GM19372 (cell line): Measurements from ENCODE around the gene EPHA1.

ENCODE experiments used
- ATAC-seq: cut with Tn5 transposase; IDR thresholded peaks from one replicate; pipeline ENCODE4 v1.9.1; 2021; ENCODE audit warnings: mild to moderate bottlenecking, low read depth, moderate library complexity; ENCODE audit not compliant: unreplicated experiment

The EPHA1 gene

DNA sequence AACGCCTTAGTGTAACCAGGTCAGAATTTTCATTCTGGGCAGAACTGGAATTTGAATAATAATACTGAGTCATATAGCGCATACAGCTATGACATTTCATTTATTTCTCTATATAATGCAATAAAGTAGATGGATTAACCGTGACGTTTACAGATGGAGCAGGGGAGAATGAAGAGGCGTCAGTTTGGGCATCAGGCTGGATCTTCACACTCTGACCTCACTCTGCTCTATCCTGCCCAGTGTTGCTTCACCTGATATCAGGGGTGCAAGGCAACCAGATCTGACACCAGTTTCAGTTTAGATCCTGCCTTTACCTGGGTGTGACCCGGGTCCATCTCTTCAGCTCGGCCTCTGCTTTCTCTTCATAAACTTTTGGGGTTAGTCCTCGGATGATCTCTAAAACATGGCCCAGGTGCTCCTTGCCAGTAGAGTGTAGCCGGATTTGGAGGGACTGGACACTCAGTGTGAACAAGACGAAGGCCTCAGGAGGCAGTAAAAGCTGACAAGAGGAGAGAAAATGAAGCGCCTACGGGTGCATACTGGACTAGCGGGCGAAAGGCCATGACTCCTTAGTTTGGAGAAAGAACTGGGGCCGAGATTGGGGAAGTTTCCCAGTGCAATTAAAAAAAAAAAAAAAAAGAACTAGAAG lies 28.9 kb downstream of the EPHA1 start:
- ATAC-seq: no peak

DNA sequence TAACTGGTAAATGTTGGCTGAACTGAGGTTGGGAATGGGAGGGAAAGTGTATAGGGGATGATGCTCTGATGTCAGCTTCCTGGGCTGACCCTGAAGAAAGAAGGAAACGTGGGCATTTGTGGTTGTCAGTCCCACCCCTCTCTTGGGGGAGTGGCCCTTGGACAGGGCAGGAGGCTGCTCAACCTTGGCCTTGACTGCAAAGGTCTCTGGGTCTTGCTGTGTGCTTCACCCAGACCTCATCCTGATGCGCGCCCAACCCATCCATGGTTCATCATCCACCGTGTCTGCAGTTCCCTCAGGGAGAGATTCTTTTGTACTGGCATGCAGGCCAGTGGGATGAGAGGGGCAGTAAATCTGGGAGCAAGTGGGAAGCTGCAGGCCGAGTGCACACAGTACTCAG lies 32.3 kb downstream of the EPHA1 start:
- ATAC-seq: no peak

DNA sequence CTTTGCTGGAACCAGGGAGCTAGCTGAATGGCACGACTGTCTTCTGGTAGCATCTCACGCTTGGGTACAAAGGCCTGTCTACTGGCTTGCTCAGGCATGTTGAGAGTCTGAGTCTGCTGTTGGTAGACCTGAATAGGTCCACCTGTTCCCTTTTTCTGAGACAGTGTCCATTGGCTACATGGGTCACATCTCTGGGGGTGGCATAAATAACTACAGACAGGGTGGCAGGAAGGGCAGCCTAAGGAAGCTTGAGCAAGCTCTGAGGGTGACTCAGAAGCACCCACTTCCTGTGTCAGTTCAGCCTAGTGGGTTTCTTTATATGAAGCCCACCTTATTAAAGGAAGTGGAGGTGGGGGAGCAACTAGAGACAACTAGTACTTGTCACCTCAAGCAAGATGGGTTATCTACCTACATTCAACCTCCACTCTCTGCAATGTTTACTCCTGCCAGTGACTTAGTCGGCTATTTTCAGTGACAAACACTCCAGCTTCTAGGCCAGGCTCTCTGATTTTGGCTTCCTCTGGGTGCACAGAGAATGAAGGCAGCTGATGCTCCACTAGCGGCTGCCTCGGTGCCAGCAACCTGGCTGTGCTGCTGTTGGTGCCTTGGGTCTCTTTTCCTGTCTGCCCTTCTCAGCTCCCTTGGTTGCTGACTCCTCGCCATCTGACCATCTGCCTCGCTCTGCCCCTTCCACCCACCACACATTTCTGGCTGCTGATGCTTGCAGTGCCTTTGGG lies 33.2 kb downstream of the EPHA1 start:
- ATAC-seq: no peak

DNA sequence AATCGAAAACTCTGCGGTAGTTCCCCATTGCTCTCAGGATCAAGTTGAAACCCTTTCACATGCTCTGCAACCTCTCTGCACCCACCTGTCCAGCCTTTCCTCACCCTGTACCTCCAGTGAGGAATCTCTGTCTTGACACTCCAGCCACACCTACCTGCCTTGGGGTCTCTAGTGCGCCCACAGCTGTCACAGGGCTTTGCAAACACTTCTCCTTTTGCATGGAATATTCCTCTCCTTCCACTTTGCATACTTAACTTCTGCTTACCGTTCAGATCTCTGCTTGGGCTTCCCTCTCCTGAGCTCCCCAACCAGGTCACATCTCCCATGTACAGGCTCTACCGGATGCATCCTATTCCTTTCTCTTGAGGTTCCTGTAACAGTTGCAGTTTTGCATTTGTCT lies 34.1 kb downstream of the EPHA1 start:
- no peak for ATAC-seq

DNA sequence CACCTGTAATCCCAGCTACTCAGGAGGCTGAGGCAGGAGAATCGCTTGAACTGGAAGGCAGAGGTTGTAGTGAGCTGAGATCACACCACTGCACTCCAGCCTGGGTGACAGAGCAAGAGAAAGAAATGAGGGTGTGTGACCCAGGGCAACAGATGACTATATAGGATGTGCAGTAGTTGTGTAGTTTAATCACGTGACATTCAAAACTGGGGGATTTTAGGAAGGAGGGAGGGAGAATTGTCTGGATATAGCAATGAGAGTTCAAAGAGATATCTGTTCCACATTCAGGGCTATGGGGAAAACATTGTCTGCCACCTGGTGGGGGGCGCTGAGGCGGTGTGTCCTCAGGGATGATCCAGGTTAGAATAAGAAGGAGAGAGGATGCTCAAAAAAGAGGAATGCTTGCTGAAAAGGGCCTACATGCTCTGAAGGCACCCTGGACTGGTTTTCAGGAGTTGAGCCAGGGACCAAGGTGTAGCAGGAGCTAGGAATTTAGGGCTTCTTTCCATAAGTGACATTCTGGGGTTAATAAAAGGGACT lies 35.3 kb downstream of the EPHA1 start:
- ATAC-seq: no peak

DNA sequence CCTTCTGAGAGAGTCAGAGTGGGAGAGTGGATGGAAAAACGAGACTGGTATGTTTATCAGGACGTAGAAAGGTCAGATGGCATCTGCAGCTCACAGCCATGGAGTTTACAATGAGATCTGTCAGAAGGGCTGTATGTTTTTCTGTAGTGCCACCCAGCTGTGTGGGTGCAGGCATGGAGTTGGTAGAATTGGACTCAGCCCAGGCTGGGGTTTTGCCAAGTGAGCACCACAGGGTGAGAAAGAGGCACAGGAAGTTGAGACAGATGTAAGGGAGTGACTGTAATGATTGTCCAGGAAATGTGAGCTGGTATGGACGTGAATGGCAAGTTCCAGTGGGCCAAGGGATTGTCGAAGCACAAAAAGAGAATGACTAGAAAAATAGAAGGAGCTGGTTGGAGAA lies 36.6 kb downstream of the EPHA1 start:
- no peak for ATAC-seq

DNA sequence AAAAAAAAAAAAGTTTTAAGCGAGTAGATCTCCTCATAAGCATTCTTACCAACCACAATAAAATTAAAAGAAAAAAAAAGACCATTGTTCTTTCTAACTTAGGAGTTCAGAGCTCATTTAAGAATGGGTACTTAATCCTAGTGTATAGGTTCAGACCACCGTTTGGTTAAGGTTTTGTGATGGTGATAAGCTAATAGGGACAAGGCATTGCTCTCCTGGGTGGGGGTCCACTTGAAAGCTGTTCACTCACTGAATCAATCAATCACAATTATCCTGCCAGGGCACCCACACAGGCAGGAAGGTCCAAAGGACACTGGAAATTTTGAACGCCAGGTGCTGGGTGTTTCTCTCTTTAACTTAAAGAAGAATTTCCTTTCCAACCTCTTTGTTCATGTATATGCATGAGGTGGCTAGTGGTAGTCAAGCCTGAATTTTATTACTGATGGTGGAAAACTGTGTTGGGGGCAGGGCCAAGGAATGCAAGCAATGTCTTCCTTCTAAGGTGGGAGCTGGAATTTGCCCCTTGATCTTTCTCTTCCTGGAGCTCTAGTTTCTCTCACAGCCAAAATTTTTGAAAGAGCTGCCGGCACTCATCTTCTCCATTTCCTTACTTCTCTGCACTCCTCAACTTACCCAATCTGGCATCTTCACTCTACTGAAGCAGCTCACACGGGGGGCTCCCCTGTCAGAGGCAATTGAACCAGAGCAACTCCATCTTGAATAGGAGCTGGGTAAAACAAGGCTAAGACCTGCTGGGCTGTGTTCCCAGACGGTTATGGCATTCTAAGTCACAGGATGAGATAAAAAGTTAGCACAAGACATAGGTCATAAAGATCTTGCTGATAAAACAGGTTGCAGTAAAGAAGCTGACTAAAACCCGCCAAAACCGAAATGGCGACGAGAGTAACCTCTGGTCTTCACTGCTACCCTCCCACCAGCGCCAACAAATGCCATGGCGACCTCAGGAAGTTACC lies 38.7 kb downstream of the EPHA1 start:
- no peak for ATAC-seq

DNA sequence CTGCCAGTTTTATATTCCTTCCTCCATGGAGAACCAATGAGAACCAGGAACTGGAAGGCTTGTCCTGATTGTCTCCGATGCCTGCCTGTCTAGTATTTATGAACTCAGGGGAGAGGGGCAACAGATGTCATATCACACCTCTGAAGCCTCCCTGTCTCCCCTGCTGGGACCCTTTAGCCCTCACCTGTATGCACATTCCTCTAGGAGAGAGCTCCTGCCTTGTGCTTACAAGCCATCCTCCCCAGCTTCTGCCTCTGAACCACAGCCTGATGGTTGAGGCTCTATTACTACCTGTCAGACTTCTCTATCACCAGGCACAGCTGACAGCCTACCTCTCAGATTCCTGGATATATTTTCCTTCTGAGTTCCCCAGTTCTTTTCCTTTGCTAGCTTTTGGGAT lies 40.3 kb downstream of the EPHA1 start:
- ATAC-seq: no peak

DNA sequence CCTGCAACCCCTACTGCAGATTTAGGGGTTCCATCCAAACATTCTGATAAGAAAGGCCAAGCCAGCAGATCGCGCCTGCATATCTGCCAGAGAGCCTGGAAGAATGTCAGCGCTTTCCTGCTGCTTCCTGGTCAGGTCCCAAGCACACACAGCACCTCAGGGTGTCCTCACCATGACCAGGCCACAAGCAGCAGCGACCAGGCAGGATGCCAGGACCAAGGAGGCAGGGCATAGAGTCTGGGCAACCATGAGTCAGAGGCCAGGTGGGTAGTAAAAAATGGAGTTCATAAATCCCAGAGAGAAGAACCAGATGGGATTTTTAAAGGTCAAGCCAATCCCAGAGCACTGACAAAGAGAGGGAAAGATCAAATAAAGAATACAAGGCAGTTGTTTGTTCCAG lies 40.7 kb downstream of the EPHA1 start:
- no peak for ATAC-seq

DNA sequence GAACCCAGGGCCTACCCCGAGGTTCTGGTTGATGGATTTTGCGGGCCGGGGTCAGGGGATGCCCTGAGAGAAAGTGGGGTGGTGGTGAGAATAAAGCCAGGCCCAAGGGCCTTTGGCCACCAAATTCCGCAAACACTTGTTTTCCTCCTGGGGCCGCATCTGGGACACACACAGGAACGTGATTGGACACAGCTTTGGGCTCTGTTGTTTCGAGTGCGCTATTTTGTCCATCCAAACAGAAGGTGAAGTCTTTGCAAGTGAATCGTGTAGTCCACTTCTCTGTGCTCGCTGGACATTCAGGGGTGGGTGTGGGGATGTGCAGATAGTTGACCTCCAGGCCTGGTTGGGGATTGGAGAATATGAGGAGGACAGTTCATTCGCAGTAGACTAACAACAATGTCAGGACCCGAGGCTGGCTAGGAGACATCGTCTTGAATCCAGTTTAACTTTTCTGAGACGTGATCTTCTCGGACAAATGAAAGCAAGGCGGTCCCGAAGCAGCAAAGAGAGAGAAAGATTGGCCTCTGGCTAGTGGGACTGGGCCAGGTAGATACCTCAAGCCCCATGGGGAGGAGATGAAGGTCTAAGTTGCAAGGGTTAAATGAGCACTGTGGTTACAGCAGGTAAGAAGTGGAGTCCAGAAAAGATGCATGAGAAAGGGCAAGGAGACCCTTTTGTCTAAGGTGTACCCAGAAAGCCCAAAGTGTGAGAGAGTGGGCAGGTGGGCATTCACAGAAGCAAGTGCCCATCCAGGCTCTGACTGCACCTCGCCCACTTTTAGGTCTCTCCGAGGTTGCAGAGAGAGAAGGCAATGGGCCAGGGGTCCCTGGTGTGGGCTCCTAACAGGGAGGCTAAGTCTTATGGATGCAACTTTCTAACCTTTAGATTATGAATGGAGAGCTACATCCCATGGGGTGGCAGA lies 45.4 kb downstream of the EPHA1 start:
- ATAC-seq: no peak

DNA sequence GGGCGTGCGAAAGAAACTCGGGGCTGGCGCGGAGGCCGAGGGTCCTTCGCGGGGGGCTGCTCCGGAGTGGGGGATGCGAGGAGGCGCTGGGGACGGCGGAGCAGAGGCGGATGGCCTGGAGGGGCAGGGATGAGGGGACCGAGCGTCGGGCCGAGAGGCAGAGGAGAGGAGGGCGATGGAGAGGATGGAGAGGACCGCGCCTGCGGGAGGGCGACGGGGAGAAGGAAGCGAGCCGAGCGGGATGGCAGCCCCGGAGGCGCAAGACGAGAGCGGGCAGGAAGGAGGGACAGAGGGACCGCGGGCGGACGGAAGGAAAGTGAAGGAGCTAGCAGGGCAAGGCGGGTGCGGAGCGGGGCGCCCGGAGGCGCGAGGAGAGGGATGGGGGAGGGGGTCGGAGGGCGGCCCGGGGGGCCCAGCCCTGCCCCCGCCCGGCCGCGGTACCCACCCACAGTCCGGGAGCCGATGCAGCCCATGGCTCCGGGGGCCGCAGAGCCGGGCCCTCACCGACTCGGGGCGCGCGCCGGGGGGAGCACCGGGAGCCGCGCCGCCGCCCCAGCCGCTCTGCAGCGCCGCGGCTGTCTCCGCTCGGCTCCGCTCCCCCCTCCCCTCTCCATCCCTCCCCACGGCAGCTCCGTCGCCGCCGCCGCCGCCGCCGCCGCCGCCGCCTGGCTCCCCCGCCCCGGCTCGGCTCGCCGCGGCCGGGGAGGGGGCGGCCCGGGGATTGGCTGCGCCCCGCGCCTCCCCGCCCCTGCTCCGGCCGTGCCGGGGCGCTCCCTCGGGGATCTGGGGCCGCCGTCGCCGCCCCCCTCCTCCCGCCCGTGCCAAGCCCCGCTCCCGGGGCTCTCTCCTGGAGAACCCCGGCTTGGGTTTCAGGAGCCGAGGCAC lies 46.3 kb downstream of the EPHA1 start, which contains the start of gene FAM131B:
Gene FAM131B, minus strand, starts transcription at position 583 of the 885 bp plus-strand sequence. Its CDS starts 110 bp downstream, at position 473.
- ATAC-seq: peak; percentile 49

DNA sequence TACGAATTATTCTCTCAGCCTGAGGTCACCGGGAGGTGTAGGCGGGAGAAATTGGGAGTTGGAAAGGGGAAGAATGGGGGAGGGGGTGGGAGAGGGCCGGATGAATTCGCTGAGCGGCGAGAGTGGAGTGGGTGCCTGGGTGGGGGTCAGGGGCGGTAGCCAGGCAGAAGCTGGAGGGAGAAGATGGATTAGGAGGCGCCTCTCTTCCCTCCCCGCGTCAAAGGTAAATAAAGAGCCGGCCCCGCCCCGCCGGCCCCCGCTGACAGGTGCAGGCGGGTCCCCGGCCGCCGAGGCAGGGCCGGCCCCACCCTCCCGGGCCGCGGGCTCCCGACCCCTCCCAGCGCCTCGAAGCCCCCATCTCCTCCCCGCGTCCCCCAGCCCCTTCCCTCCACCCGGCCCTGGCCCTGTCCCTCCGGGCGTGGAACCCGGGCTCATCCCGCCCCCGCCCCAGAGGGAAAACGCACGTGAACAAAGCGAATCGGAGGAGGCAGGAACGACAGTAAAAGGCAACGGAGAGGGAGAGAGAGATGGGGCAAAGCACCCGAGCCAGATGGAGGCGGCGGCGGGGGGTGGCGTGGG lies 47.0 kb downstream of the EPHA1 start:
- no peak for ATAC-seq

DNA sequence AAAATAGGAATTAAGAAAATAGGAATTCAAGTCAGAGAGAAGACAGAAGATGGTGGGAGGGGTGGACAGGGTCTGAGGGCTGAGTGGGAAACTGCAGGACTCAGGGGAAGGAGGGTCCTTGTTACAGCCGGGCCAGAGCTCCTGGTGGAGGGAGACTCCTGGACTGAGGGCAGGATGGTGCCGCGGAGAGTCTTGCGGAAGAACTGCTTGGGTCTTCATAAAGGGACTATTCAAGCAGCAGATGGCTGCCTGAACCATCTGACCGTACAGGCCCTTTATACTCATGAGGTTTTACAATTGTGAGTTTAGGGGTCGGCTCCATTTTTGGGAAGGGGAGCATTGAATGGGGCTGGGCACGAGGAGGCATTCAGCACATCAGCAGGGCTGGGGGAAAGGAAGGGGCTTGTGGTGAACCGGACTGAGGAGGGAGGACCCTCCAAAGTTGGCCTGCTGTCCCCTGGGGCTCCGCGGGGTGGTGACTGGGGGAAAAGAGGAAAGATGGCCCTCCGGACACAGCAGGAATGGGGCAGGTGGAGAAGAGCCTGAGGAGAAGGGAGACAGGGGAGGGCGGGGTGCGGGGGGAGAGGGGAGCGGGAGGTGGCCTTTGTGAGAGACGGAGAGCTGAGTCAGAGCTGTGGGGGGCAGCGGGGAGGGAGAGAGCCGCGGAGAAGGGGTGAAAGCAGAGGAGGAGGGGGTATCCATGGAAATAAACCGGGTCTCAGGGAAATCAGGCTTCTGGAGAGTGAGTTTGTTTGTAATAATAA lies 47.7 kb downstream of the EPHA1 start:
- ATAC-seq: no peak

DNA sequence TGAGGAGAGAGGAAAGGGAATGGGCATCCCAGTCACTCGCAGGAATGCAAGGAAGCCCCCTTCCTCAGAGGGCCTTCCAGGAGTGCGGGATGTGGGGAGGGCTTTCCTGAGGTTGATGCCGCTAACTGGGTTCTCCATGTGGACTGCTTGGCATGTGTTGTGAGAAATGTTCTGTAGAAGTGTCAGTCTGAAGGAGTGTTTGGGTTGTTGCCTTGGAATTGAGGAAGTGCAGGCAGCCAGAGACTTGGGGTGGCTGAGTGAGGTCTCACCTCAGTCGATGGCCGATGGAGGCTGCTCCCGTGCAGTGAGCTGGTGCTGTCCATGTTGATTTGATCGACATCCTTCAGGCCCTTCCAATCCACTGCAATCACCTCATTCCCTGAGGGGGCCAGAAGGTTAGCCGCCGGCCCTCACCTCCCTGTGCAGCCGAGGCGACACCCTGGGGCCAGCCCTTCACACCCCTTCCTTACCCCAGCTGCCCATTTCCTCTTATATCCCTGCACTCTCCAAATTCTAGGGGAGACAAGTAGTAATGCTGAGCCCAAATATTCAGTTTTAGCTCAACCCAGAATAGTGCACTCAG lies 48.8 kb downstream of the EPHA1 start:
- no peak for ATAC-seq

DNA sequence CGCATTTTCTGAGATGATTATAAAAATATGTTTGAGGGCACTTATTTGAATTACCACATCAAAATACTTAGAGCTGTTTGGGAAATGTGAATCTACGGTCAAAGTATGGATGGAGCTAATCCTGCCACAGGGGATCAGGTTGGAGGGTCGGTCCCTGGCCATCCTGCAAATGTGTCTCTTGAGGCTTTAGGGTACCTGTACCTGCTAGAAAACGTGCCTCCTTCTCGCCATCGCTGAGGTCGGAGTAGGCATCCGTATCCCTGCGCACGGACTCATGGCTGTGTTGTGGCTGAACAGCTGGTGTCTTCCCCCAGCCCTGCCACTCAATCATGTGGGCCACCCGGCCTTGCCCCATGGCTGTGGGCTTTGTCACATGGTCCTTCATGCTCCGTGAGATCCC lies 50.0 kb downstream of the EPHA1 start:
- no peak for ATAC-seq

DNA sequence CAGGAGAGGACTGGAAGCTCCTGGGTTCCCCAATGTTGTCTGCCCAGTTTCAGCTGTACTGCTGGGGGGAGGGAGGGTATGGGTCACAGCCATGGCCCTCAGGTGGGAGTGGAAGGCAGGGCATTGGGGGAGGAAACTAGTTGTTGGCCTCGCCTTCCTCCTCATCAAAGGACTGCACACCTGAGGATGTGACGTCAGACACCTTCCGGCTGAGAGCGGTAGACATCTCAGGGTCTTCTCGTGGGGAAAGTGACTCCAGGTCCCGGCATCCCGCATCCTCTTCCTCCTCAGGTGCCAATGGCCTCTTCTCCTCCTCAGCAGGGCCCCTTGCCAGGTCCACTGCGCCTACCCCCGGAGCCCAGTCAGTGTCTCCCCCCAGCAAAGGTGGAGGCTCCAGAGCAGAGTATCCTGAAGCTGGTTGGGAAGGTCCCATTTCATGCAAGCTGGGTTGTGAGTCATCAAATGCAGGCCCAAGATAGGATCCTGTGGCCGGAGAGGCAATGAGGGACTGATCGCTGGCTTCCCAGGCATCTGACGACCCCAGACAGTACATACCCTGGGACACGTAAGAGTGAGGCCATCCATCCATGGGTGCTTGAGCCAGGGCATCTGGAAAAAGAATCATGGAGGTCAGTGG lies 52.1 kb downstream of the EPHA1 start:
- no peak for ATAC-seq
